K562 treated with DMSO at 1 percent for 4 hours (cell line): ENCODE results near the gene EPS8L3. TPM values are rescaled to one million over a fixed set of nuclear protein-coding genes. Genes with fewer than 3 reads are reported as not detected.

Source experiments
- total RNA-seq: library from RNA; unstranded; fragments of 300-600 nt; gene quantifications from 2 replicates; pipeline ENCODE4 v1.2.3, GENCODE V29; 2022; ENCODE audit not compliant: insufficient read depth

Gene EPS8L3, protein sequence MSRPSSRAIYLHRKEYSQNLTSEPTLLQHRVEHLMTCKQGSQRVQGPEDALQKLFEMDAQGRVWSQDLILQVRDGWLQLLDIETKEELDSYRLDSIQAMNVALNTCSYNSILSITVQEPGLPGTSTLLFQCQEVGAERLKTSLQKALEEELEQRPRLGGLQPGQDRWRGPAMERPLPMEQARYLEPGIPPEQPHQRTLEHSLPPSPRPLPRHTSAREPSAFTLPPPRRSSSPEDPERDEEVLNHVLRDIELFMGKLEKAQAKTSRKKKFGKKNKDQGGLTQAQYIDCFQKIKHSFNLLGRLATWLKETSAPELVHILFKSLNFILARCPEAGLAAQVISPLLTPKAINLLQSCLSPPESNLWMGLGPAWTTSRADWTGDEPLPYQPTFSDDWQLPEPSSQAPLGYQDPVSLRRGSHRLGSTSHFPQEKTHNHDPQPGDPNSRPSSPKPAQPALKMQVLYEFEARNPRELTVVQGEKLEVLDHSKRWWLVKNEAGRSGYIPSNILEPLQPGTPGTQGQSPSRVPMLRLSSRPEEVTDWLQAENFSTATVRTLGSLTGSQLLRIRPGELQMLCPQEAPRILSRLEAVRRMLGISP
- total RNA-seq, result not detected in 2 replicates

DNA sequence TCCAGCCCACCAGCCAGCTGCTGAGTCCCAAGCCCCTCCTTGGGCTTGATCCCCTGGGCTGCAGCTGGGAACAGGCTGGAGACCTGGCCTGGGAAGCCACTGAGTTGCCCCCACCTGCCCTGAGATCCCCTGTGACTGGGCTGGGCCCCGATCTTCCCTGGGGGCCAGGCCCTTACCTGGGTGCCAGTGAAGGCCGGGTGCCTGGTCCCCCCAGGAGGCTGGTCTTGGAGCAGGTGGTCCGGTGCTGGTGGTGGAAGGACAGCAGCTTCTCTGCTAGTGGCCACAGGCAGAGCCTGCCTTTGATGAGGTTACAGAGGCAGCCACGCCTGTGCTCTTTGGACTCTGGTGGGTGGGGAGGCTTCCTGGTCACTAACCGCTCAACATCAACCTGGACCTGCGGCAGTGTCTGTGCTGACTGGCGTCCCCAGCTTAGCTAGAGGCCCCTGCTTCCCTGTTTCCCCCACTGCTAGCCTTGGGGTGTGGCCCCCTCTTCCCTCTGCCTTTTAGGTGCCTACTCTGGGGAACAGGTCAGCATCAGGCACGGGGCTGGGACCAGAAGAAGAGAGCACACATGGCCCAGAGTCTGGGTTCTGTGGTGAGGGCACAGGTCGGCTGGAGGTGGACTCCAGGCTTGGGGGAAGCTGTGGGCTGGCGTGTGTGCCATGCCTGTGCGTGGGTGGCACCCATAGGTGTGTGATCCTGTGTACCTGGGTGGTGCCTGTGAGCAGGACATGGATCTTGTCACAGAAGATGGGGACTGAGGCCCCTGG, at the start of gene EPS8L3:
EPS8L3 (minus strand) TSS at position 278 of the 770 bp plus-strand sequence. CDS start 2,174 bp downstream, outside the sequence.

DNA sequence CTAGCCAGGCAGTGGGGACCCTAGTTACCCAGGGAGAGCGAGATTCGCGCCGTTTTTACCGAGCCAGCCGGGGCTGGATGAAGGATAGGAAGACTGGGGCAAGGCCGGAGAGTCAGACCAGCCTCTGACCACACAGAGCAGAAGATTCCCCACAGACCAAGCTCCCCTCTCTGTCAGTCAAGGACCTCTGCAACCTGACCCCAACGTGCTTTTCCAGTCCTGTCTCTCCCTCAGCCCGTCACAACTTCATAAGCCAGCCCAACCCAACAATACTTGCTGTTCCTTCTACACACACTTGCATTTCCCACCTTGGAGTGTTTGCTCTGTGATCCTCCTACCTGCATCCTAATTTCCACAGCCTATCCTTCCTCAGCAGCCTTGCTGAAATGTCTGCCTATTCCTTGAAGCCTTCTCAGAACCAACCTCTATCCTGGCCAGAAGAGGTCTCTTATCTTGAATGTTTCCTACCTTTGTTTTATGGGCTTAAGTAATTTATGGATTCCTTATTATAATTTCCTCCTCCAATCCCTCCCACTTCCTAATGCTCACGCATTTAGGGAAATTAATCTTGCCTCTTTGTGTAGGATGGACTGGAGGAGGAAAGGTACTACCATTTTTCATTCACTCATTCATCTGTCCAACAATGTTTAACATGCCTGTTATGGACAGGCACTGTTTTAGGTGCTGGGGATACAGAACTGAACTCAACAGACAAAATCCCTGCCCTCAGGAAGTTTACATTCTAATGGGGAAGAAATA, 22.9 kb downstream of the EPS8L3 start, which contains the start of gene GSTM3:
GSTM3 (minus strand) TSS at position 424 of the 759 bp plus-strand sequence. CDS start 751 bp downstream, outside the sequence.

DNA sequence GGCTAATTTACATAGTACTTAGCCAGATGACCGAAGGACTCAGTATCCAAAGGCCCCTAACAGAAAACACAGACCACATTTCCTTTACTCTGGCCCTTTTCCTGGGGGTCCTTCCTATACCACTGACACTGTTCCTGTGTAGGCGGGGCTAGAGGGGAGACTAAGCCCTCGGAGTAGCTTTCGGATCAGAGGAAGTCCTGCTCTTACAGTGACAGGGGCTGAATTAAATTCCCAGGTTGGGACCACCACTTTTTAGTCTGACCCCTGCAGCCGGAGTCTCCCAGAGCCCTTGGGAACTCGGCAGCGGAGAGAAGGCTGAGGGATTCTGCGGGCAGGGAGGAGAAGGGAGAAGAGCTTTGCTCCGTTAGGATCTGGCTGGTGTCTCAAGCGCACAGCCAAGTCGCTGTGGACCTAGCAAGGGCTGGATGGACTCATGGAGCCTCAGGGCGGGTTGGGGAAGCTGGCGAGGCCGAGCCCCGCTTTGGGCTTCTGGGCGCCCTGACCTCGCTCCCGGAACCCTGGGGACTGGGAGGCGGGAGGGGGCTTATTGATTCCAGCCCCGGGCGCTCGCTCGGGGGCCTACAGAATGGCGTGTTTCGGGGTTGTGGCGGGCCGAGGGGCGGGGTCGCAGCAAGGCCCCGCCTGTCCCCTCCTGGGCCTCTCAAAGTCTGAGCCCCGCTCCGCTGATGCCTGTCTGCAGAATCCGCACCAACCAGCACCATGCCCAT, 52.0 kb downstream of the EPS8L3 start, which contains the start of gene GSTM5:
GSTM5 (plus strand) TSS at position 659 of the 728 bp plus-strand sequence; CDS start at position 721, 62 bp downstream.

Other genes with a start within 250 kb of the EPS8L3 start
- gene GPR61, start 224.1 kb downstream of the EPS8L3 start, total RNA-seq, result not detected in 2 replicates
- 4.7 and 5.1 TPM in 2 replicates for gene GNAI3, start 215.3 kb downstream of the EPS8L3 start, total RNA-seq
- gene GNAT2, start 144.3 kb downstream of the EPS8L3 start, total RNA-seq, result not detected in 2 replicates
- 46.3 and 52.2 TPM in 2 replicates for gene AMPD2, start 144.1 kb downstream of the EPS8L3 start, total RNA-seq
- gene GSTM4, start 107.8 kb downstream of the EPS8L3 start, total RNA-seq, result 28.7 and 29.7 TPM in 2 replicates
- gene GSTM2, start 95.9 kb downstream of the EPS8L3 start, total RNA-seq, result 10.7 and 13.3 TPM in 2 replicates
- not detected in 2 replicates for gene GSTM1, start 76.1 kb downstream of the EPS8L3 start, total RNA-seq
- gene GSTM5, start 51.7 kb downstream of the EPS8L3 start, total RNA-seq, result not detected in 2 replicates
- 8.7 and 11.4 TPM in 2 replicates for gene GSTM3, start 22.9 kb downstream of the EPS8L3 start, total RNA-seq
- gene CSF1, start 146.9 kb upstream of the EPS8L3 start, total RNA-seq, result 6.3 and 9.1 TPM in 2 replicates
- 84.9 and 96.0 TPM in 2 replicates for gene AHCYL1, start 220.8 kb upstream of the EPS8L3 start, total RNA-seq